ENCODE results near the gene FGGY.

FGGY gene

GRCh38 chr1:59673573-59674450 is 376.9 kb downstream of the FGGY start:
- Mint-ChIP-seq H3K27me3 (no peaks in the 10 kb centered on the region), H3K4me3 (no peak overlapping the region), H3K27ac (no peak overlapping the region), H3K4me1 (ENCODE audit: low read depth) (peaks cover 12% of the 10 kb centered on the region), H3K36me3 (ENCODE audit: low read depth) (no peaks in the 10 kb centered on the region), H3K9me3 (no peaks in the 10 kb centered on the region)

- Mint-ChIP-seq H3K9me3 (no peaks in the 10 kb centered on the region), H3K27me3 (no peaks in the 10 kb centered on the region), H3K36me3 (ENCODE audit: low read depth) (no peaks in the 10 kb centered on the region), H3K4me1 (ENCODE audit: low read depth) (peaks cover 12% of the 10 kb centered on the region), H3K27ac (no peak overlapping the region), H3K4me3 (no peak overlapping the region)
These were observed 377.7 kb downstream of the FGGY start for GRCh38 chr1:59674595-59674994.

- Mint-ChIP-seq H3K4me1 (ENCODE audit: low read depth) (peaks cover 12% of the 10 kb centered on the region), H3K4me3 (no peak overlapping the region), H3K9me3 (no peaks in the 10 kb centered on the region), H3K27ac (no peak overlapping the region), H3K27me3 (no peaks in the 10 kb centered on the region), H3K36me3 (ENCODE audit: low read depth) (no peaks in the 10 kb centered on the region)
These were observed 379.0 kb downstream of the FGGY start for GRCh38 chr1:59675936-59676335.

GRCh38 chr1:59678040-59678439 is 381.1 kb downstream of the FGGY start:
- H3K9me3 Mint-ChIP-seq = no peaks in the 10 kb centered on the region
- H3K4me1 Mint-ChIP-seq (ENCODE audit: low read depth) = peaks cover 9% of the 10 kb centered on the region
- no peaks in the 10 kb centered on the region for H3K27me3 Mint-ChIP-seq
- no peaks in the 10 kb centered on the region for H3K36me3 Mint-ChIP-seq (ENCODE audit: low read depth)
- no peak overlapping the region for H3K27ac Mint-ChIP-seq
- no peak overlapping the region for H3K4me3 Mint-ChIP-seq

GRCh38 chr1:59678493-59679228 is 381.8 kb downstream of the FGGY start:
- no peaks in the 10 kb centered on the region for H3K27me3 Mint-ChIP-seq
- no peak overlapping the region for H3K27ac Mint-ChIP-seq
- no peaks in the 10 kb centered on the region for H3K9me3 Mint-ChIP-seq
- H3K36me3 Mint-ChIP-seq (ENCODE audit: low read depth) = no peaks in the 10 kb centered on the region
- no peak overlapping the region for H3K4me3 Mint-ChIP-seq
- H3K4me1 Mint-ChIP-seq (ENCODE audit: low read depth) = peaks cover 3% of the 10 kb centered on the region

- Mint-ChIP-seq H3K9me3 (no peaks in the 10 kb centered on the region), H3K27ac (no peak overlapping the region), H3K27me3 (no peaks in the 10 kb centered on the region), H3K36me3 (ENCODE audit: low read depth) (no peaks in the 10 kb centered on the region), H3K4me3 (no peak overlapping the region), H3K4me1 (ENCODE audit: low read depth) (no peaks in the 10 kb centered on the region)
These were observed 383.1 kb downstream of the FGGY start for GRCh38 chr1:59680044-59680443.

- H3K9me3 Mint-ChIP-seq = no peaks in the 10 kb centered on the region
- no peaks in the 10 kb centered on the region for H3K36me3 Mint-ChIP-seq (ENCODE audit: low read depth)
- H3K27ac Mint-ChIP-seq = no peak overlapping the region
- no peaks in the 10 kb centered on the region for H3K27me3 Mint-ChIP-seq
- no peaks in the 10 kb centered on the region for H3K4me1 Mint-ChIP-seq (ENCODE audit: low read depth)
- H3K4me3 Mint-ChIP-seq = no peak overlapping the region
These were observed 385.6 kb downstream of the FGGY start for GRCh38 chr1:59682396-59683080.

GRCh38 chr1:59683197-59683596 is 386.3 kb downstream of the FGGY start:
- no peaks in the 10 kb centered on the region for H3K4me1 Mint-ChIP-seq (ENCODE audit: low read depth)
- no peaks in the 10 kb centered on the region for H3K27me3 Mint-ChIP-seq
- no peak overlapping the region for H3K4me3 Mint-ChIP-seq
- no peak overlapping the region for H3K27ac Mint-ChIP-seq
- no peaks in the 10 kb centered on the region for H3K36me3 Mint-ChIP-seq (ENCODE audit: low read depth)
- no peaks in the 10 kb centered on the region for H3K9me3 Mint-ChIP-seq

- Mint-ChIP-seq H3K27ac (no peak overlapping the region), H3K36me3 (ENCODE audit: low read depth) (no peaks in the 10 kb centered on the region), H3K27me3 (no peaks in the 10 kb centered on the region), H3K9me3 (no peaks in the 10 kb centered on the region), H3K4me1 (ENCODE audit: low read depth) (no peaks in the 10 kb centered on the region), H3K4me3 (no peak overlapping the region)
These were observed 387.8 kb downstream of the FGGY start for GRCh38 chr1:59684698-59685097.

GRCh38 chr1:59685101-59685500 is 388.2 kb downstream of the FGGY start:
- Mint-ChIP-seq H3K27ac (no peak overlapping the region), H3K36me3 (ENCODE audit: low read depth) (no peaks in the 10 kb centered on the region), H3K4me3 (no peak overlapping the region), H3K27me3 (no peaks in the 10 kb centered on the region), H3K9me3 (no peaks in the 10 kb centered on the region), H3K4me1 (ENCODE audit: low read depth) (no peaks in the 10 kb centered on the region)

- no peaks in the 10 kb centered on the region for H3K36me3 Mint-ChIP-seq (ENCODE audit: low read depth)
- H3K4me3 Mint-ChIP-seq = no peak overlapping the region
- H3K27me3 Mint-ChIP-seq = no peaks in the 10 kb centered on the region
- no peaks in the 10 kb centered on the region for H3K9me3 Mint-ChIP-seq
- H3K27ac Mint-ChIP-seq = no peak overlapping the region
- no peaks in the 10 kb centered on the region for H3K4me1 Mint-ChIP-seq (ENCODE audit: low read depth)
These were observed 388.8 kb downstream of the FGGY start for GRCh38 chr1:59685666-59686065.

GRCh38 chr1:59686170-59686569 is 389.3 kb downstream of the FGGY start:
- no peaks in the 10 kb centered on the region for H3K4me1 Mint-ChIP-seq (ENCODE audit: low read depth)
- no peak overlapping the region for H3K4me3 Mint-ChIP-seq
- H3K36me3 Mint-ChIP-seq (ENCODE audit: low read depth) = no peaks in the 10 kb centered on the region
- no peaks in the 10 kb centered on the region for H3K27me3 Mint-ChIP-seq
- H3K27ac Mint-ChIP-seq = no peak overlapping the region
- H3K9me3 Mint-ChIP-seq = no peaks in the 10 kb centered on the region

- Mint-ChIP-seq H3K36me3 (ENCODE audit: low read depth) (no peaks in the 10 kb centered on the region), H3K27me3 (no peaks in the 10 kb centered on the region), H3K27ac (no peak overlapping the region), H3K9me3 (no peaks in the 10 kb centered on the region), H3K4me3 (no peak overlapping the region), H3K4me1 (ENCODE audit: low read depth) (no peaks in the 10 kb centered on the region)
These were observed 389.7 kb downstream of the FGGY start for GRCh38 chr1:59686574-59686973.

- no peaks in the 10 kb centered on the region for H3K27me3 Mint-ChIP-seq
- no peaks in the 10 kb centered on the region for H3K4me1 Mint-ChIP-seq (ENCODE audit: low read depth)
- no peak overlapping the region for H3K4me3 Mint-ChIP-seq
- H3K36me3 Mint-ChIP-seq (ENCODE audit: low read depth) = no peaks in the 10 kb centered on the region
- H3K9me3 Mint-ChIP-seq = no peaks in the 10 kb centered on the region
- H3K27ac Mint-ChIP-seq = no peak overlapping the region
These were observed 390.2 kb downstream of the FGGY start for GRCh38 chr1:59687081-59687480.

GRCh38 chr1:59688976-59689375 is 392.1 kb downstream of the FGGY start:
- no peak overlapping the region for H3K4me3 Mint-ChIP-seq
- H3K27me3 Mint-ChIP-seq = no peaks in the 10 kb centered on the region
- H3K9me3 Mint-ChIP-seq = no peaks in the 10 kb centered on the region
- no peaks in the 10 kb centered on the region for H3K4me1 Mint-ChIP-seq (ENCODE audit: low read depth)
- H3K36me3 Mint-ChIP-seq (ENCODE audit: low read depth) = no peaks in the 10 kb centered on the region
- no peak overlapping the region for H3K27ac Mint-ChIP-seq

All from stimulated activated naive CD8-positive, alpha-beta T cell treated with anti-CD3 and anti-CD28 coated beads, Interleukin-15, Interleukin-2, amounts not matched to agents 100 ng/mL and 50 ng/mL, for 24 hours (primary cell).